Karpas-422 (cell line): Measurements from ENCODE around the gene MRTFA. TPM values are rescaled to one million over a fixed set of nuclear protein-coding genes. Genes with fewer than 3 reads are reported as not detected.

ENCODE experiments used
- DNase-seq: peaks from one replicate; pipeline ENCODE4 v3.0.0-alpha.2; 2015
- H2AFZ ChIP-seq: fragments of 200-600 bp; sonication (generic); 2 replicates; pipeline ENCODE4 v1.6.1; 2014; ENCODE audit warnings: antibody characterized with exemption, low read length, mixed read lengths
- H3K27ac ChIP-seq: fragments of 200-600 bp; sonication (generic); 2 replicates; pipeline ENCODE4 v1.5.1; 2014; ENCODE audit warnings: mild to moderate bottlenecking, low read length, moderate library complexity
- H3K27me3 ChIP-seq: fragments of 200-600 bp; sonication (generic); 2 replicates; pipeline ENCODE4 v1.6.1; 2014; ENCODE audit warnings: low read length, mixed read lengths
- H3K36me3 ChIP-seq: fragments of 200-600 bp; sonication (generic); 2 replicates; pipeline ENCODE4 v1.6.1; 2014; ENCODE audit warnings: low read length, mixed read lengths; ENCODE audit not compliant: insufficient read depth
- H3K4me1 ChIP-seq: fragments of 200-600 bp; sonication (generic); 2 replicates; pipeline ENCODE4 v1.6.1; 2014; ENCODE audit warnings: mild to moderate bottlenecking, low read length, mixed read lengths
- H3K4me2 ChIP-seq: fragments of 200-600 bp; sonication (generic); 2 replicates; pipeline ENCODE4 v1.6.1; 2014; ENCODE audit warnings: low read length, low read depth, mild to moderate bottlenecking; ENCODE audit not compliant: poor library complexity, severe bottlenecking
- H3K4me3 ChIP-seq: fragments of 200-600 bp; sonication (generic); 2 replicates; pipeline ENCODE4 v1.5.1; 2014; ENCODE audit warnings: mild to moderate bottlenecking, antibody characterized with exemption, low read length, mixed read lengths
- H3K79me2 ChIP-seq: fragments of 200-600 bp; sonication (generic); 2 replicates; pipeline ENCODE4 v1.6.1; 2014; ENCODE audit warnings: mild to moderate bottlenecking, low read length, mixed read lengths
- H3K9ac ChIP-seq: fragments of 200-600 bp; sonication (generic); 2 replicates; pipeline ENCODE4 v1.6.0; 2014; ENCODE audit warnings: low read length
- H3K9me2 ChIP-seq: fragments of 200-600 bp; sonication (generic), shearing (Covaris generic); replicated peaks from 2 replicates; pipeline ENCODE4 v1.6.0; 2014; ENCODE audit warnings: mild to moderate bottlenecking, low read length, moderate library complexity; ENCODE audit not compliant: insufficient read depth
- H3K9me3 ChIP-seq: fragments of 300-700, 200-600 bp; sonication (generic); 2 replicates; pipeline ENCODE4 v1.6.1; 2014; ENCODE audit warnings: low read length, mixed read lengths
- H4K20me1 ChIP-seq: fragments of 200-600 bp; sonication (generic); 2 replicates; pipeline ENCODE4 v1.6.1; 2014; ENCODE audit warnings: mild to moderate bottlenecking, antibody characterized with exemption, low read length, low read depth; ENCODE audit not compliant: insufficient read depth
- total RNA-seq: library from RNA; depleted of rRNA; stranded (reverse); fragments of >200 nt; shearing (Covaris generic); gene quantifications from 2 replicates; pipeline ENCODE4 v1.2.3, GENCODE V29; 2014; ENCODE audit warnings: low replicate concordance

Gene MRTFA
- total RNA-seq, 1 experiment from 2014 or later: 37.2 TPM

- H3K4me3 ChIP-seq: no peak overlapping the region
- H4K20me1 ChIP-seq: peaks cover 21% of the 10 kb centered on the region; the same call in 1 of the 2 replicates
- H3K9me2 ChIP-seq: no peaks in the 10 kb centered on the region
- DNase-seq: no peak
- no peak overlapping the region for H3K27ac ChIP-seq
- no peak overlapping the region for H3K9ac ChIP-seq
- H3K4me2 ChIP-seq: no peak overlapping the region
- no peak overlapping the region for H2AFZ ChIP-seq
- H3K4me1 ChIP-seq: peaks cover 20% of the 10 kb centered on the region
- no peaks in the 10 kb centered on the region for H3K9me3 ChIP-seq
- H3K27me3 ChIP-seq: no peaks in the 10 kb centered on the region
- peaks cover 11% of the 10 kb centered on the region for H3K36me3 ChIP-seq
- H3K79me2 ChIP-seq: peaks cover 100% of the 10 kb centered on the region
These were observed 183.6 kb downstream of the MRTFA start for GRCh38 chr22:40452730-40453487.

DNA sequence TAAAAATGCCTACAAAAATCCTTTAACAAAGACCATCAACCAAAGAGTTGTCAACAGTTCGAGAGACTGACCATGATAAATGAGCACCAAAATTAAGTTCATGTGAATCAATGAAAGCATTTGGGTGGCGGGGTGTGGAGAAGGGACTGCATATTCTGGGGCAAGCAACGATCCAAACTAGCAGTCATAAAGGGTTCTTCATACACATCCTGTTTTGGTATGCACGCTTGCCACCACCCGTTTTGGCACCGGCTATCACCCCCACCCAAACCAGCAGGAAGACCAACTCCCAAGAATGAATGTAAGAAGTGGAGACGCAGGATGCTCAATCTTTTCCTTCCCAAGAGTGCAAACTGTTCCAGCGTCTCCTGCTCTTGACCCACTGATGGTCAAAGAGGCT, 185.3 kb downstream of the MRTFA start:
- Histone ChIP-seq H3K27ac (no peak overlapping the region), H3K9me3 (no peaks in the 10 kb centered on the region), H3K9ac (no peak overlapping the region), H4K20me1 (peaks cover 21% of the 10 kb centered on the region; the same call in 1 of the 2 replicates), H3K9me2 (no peaks in the 10 kb centered on the region), H3K4me1 (peaks cover 20% of the 10 kb centered on the region), H3K36me3 (peaks cover 14% of the 10 kb centered on the region), H3K27me3 (no peaks in the 10 kb centered on the region), H3K4me3 (no peak overlapping the region), H2AFZ (no peak overlapping the region), H3K79me2 (peaks cover 100% of the 10 kb centered on the region), H3K4me2 (no peak overlapping the region)
- no peak for DNase-seq

DNA sequence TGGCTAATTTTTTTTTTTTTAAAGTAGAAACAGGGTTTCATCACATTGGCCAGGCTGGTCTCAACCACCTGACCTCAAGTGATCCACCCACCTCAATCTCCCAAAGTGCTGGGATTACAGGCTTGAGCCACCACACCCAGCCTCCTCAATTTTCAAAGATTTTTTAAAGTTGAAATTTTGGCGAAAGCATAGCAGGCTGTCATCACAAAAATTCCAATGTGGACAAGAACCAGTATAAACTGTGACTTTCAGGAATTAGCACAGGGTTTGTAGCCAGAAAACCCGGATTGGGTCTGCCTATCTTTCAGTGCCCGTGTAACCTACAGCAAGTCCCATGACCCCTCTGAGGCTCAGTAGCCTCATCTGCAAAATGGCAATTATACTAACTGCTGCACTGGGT, 185.9 kb downstream of the MRTFA start:
- H3K9me2 ChIP-seq: no peaks in the 10 kb centered on the region
- no peak overlapping the region for H3K27ac ChIP-seq
- H2AFZ ChIP-seq: no peak overlapping the region
- H3K27me3 ChIP-seq: no peaks in the 10 kb centered on the region
- H3K4me3 ChIP-seq: no peak overlapping the region
- H3K4me1 ChIP-seq: peaks cover 20% of the 10 kb centered on the region
- H3K4me2 ChIP-seq: no peak overlapping the region
- H3K79me2 ChIP-seq: peaks cover 100% of the 10 kb centered on the region
- DNase-seq: no peak
- peaks cover 10% of the 10 kb centered on the region for H3K36me3 ChIP-seq
- no peaks in the 10 kb centered on the region for H3K9me3 ChIP-seq
- peaks cover 21% of the 10 kb centered on the region; the same call in 1 of the 2 replicates for H4K20me1 ChIP-seq
- no peak overlapping the region for H3K9ac ChIP-seq

DNA sequence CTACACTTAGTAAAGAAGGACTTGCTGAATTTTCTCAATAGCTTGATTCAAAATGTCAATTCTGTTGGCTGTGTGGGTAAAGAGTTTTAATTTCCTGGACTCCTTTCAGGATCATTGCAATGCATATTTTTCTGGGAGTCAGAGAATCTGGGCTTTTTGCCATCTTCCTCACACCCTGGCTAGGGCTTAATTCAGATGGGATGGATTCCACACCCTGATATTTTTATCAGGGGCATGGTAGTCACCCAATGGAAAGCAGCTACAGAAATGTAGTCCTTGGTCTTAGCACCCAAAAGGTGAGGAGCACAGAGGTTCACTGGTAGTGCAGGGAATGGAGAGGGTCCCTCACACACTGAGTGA, 186.9 kb downstream of the MRTFA start:
- Histone ChIP-seq H3K9ac (no peak overlapping the region), H4K20me1 (peaks cover 21% of the 10 kb centered on the region; the same call in 1 of the 2 replicates), H3K27ac (no peak overlapping the region), H3K9me3 (no peaks in the 10 kb centered on the region), H3K9me2 (no peaks in the 10 kb centered on the region), H3K36me3 (peaks cover 10% of the 10 kb centered on the region), H2AFZ (no peak overlapping the region), H3K4me2 (no peak overlapping the region), H3K79me2 (peaks cover 100% of the 10 kb centered on the region), H3K4me3 (no peak overlapping the region), H3K4me1 (peaks cover 20% of the 10 kb centered on the region), H3K27me3 (no peaks in the 10 kb centered on the region)
- no peak for DNase-seq

GRCh38 chr22:40446203-40446602, 190.3 kb downstream of the MRTFA start:
- Histone ChIP-seq H3K9ac (no peak overlapping the region), H3K4me2 (no peak overlapping the region), H3K9me2 (no peaks in the 10 kb centered on the region), H3K9me3 (no peaks in the 10 kb centered on the region), H3K27ac (no peak overlapping the region), H3K36me3 (peaks cover 8% of the 10 kb centered on the region), H3K4me3 (no peak overlapping the region), H3K4me1 (peaks cover 42% of the 10 kb centered on the region), H4K20me1 (peaks cover 9% of the 10 kb centered on the region; the same call in 1 of the 2 replicates), H3K27me3 (no peaks in the 10 kb centered on the region), H2AFZ (no peak overlapping the region), H3K79me2 (peaks cover 98% of the 10 kb centered on the region)
- DNase-seq: no peak

DNA sequence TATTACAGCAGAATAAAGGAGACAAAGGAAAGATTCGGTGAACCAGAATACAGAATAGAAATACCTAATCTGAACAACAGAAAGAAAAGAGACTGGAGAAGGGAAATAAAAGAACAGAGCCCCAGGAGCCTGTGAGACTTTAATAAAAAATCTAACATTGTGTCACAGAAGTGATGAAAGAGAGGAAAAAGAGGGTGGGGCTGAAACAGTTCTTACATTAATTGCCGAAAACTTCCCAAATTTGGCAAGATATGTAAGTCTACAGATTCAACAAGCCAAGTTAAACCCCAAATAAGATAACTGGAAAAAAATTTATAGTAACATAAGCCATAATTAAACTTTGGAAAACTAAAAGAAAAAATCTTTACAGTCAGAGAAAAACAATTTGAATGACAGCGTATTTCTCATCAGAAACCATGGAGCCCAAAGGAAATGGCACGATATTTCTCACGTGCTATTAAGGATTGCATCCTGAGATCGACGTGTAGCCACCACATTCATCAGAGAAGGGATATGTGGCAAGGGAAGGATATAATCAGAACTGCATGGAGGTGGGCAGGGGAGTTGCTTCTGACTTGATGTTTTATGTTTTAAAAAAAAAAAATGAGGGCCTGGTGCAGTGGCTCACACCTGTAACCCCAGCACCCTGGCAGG, 192.2 kb downstream of the MRTFA start:
- H3K4me3 ChIP-seq: no peak overlapping the region
- peaks cover 52% of the 10 kb centered on the region for H3K4me1 ChIP-seq
- no peak overlapping the region for H3K4me2 ChIP-seq
- H3K9me2 ChIP-seq: no peaks in the 10 kb centered on the region
- H3K36me3 ChIP-seq: peaks cover 10% of the 10 kb centered on the region
- H3K27me3 ChIP-seq: no peaks in the 10 kb centered on the region
- H2AFZ ChIP-seq: no peak overlapping the region
- H4K20me1 ChIP-seq: 0 out of 2 replicates have a peak, but pooled peaks cover 3% of the 10 kb centered on the region
- H3K79me2 ChIP-seq: peaks cover 95% of the 10 kb centered on the region
- peak overlapping the region; percentile 16; the same call in 1 of the 2 replicates for H3K27ac ChIP-seq
- no peak overlapping the region for H3K9ac ChIP-seq
- no peak for DNase-seq
- no peaks in the 10 kb centered on the region for H3K9me3 ChIP-seq

DNA sequence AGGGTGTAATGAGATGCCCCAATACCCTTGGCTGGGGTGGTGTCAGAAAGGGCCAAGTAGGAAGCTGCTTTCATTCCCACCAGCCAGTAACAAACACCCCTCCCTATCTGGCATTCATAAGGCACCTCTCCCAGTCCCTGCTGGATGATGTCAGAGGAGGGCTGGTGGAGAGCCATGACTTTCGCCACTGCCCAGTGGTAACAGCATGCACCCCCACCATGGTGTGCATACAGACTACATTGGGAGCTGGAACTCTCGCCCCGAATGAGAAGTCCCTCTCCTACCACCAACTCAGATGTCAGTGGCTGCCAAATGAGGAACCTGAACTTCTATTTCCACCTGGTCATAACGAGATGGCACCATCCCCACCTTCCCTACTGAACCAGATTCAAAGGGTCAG, 192.8 kb downstream of the MRTFA start:
- H3K9me3 ChIP-seq: no peaks in the 10 kb centered on the region
- no peaks in the 10 kb centered on the region for H3K9me2 ChIP-seq
- no peak overlapping the region for H3K4me3 ChIP-seq
- DNase-seq: no peak
- H3K27ac ChIP-seq: peak overlapping the region; percentile 16; the same call in 1 of the 2 replicates
- H3K4me1 ChIP-seq: peaks cover 58% of the 10 kb centered on the region
- H4K20me1 ChIP-seq: 0 out of 2 replicates have a peak, but pooled peaks cover 3% of the 10 kb centered on the region
- H3K27me3 ChIP-seq: no peaks in the 10 kb centered on the region
- H3K79me2 ChIP-seq: peaks cover 94% of the 10 kb centered on the region
- H3K4me2 ChIP-seq: no peak overlapping the region
- H3K9ac ChIP-seq: no peak overlapping the region
- H3K36me3 ChIP-seq: peaks cover 10% of the 10 kb centered on the region
- no peak overlapping the region for H2AFZ ChIP-seq

GRCh38 chr22:40441761-40442390, 194.6 kb downstream of the MRTFA start:
- Histone ChIP-seq H4K20me1 (no peaks in the 10 kb centered on the region), H3K79me2 (peaks cover 86% of the 10 kb centered on the region), H3K27ac (0 out of 2 replicates have a peak overlapping the region, but pooled peaks have one; percentile 9)

More at GRCh38 chr22:40441761-40442390, 194.6 kb downstream of the MRTFA start:
- Histone ChIP-seq H3K36me3 (peaks cover 10% of the 10 kb centered on the region), H3K4me1 (peaks cover 76% of the 10 kb centered on the region), H3K9me3 (no peaks in the 10 kb centered on the region), H3K9me2 (no peaks in the 10 kb centered on the region), H2AFZ (no peak overlapping the region), H3K27me3 (no peaks in the 10 kb centered on the region), H3K4me2 (no peak overlapping the region), H3K4me3 (no peak overlapping the region), H3K9ac (no peak overlapping the region)
- no peak for DNase-seq
